ENCODE data around the gene HDAC1. TPM values are rescaled to one million over a fixed set of nuclear protein-coding genes. Genes with fewer than 3 reads are reported as not detected.

Gene HDAC1
- total RNA-seq, 1 experiment from 2014 or later = 171 TPM

DNA sequence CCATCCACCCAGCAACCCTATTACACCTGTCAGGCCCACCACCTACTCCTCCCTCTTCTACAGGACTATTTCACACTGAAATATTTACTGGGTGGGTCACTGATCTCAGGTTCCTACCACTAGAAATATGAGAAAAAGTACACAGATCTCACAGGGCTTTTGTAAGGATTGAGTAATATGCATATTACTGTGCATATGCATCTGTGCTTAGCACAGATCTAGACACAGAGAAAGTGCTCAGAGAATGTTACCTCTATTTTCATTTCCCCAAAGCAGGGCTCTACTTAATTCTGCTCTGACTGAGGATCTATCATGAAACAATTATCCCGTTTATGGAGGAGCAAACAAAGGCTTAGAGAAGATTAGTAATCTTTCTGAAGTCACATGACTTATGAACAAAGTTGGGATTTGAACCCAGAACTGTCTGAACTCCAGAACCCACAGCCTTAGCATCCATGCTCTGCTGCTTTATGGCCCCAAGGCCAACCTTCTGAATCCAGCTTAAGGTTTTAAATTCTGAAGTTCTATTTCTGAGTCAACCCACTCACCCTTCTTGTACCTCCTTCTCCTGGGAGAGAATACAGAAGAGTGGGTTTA is 82.2 kb downstream of the HDAC1 start:
- no peak for DNase-seq (ENCODE audit: low read depth)

DNA sequence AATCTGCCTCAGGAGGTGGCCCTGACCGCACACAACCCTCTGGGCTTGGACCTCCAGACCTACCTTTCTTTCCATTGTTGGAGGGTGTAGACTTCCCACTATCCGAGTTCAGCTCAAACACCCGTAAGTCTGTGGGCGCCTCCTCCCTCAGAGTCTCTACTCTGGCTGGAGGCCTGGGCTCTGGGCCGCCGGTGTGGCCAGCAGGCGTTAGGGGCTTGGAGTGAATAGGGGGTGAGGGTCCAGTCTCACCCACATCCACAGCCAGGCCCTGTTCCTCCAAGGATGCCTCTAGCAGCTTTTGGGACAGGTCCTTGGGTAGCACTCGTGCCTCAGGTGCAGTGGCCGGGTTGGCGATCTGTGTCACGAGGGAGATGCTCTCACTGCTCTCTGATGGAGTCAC is 84.3 kb downstream of the HDAC1 start:
- DNase-seq (ENCODE audit: low read depth) = no peak

DNA sequence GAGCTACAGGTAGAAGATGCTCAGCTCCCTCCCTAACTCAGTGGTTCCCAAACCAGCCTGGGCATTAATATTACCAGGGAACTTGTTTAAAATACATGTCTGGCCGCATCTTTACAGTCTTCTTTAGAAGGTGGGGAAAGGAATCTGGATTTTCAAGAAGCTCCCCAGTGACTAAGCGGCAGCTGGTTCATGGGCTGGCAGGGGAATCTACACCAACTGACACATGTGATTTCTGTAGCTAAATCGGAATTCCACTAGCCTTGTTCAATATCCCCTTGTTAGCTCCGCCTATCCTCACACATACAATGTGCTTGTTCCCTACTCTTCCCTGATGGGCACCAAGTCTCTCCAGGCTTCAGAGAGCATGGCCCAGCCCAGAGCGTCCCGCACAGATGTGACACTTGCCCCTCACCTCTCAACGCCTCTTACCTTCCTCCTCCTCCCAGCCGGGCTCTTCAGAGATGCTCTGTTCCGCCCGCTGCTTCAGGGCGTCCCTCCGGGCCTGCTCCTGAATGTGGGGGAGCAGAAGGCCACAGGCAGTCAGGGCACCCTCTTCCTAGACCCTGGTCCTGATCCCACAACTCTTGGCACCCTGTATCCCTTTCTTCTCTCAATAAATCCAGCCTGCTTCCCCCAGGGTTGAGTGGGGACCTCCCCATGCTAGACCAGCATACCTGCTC is 85.8 kb downstream of the HDAC1 start:
- DNase-seq (ENCODE audit: low read depth) = no peak

- DNase-seq (ENCODE audit: low read depth) = no peak
Observed at GRCh38 chr1:32380057-32380456, 88.2 kb downstream of the HDAC1 start.

Other genes with a start within 250 kb of the HDAC1 start
- gene TMEM39B, start 219.1 kb upstream of the HDAC1 start, total RNA-seq (2014; rRNA removed; shearing (Covaris generic)) = 13.9 and 16.1 TPM in 2 replicates
- gene KPNA6, start 184.0 kb upstream of the HDAC1 start, total RNA-seq (2014; rRNA removed; shearing (Covaris generic)) = 49.8 and 73.0 TPM in 2 replicates
- 62.5 and 102 TPM in 2 replicates for gene TXLNA, start 112.4 kb upstream of the HDAC1 start, total RNA-seq (2014; rRNA removed; shearing (Covaris generic))
- gene CCDC28B, start 91.5 kb upstream of the HDAC1 start, total RNA-seq (2014; rRNA removed; shearing (Covaris generic)) = 8.8 and 9.4 TPM in 2 replicates
- 6.9 and 8.7 TPM in 2 replicates for gene IQCC, start 86.4 kb upstream of the HDAC1 start, total RNA-seq (2014; rRNA removed; shearing (Covaris generic))
- not detected in 2 replicates for gene DCDC2B, start 83.0 kb upstream of the HDAC1 start, total RNA-seq (2014; rRNA removed; shearing (Covaris generic))
- gene TMEM234, start 69.7 kb upstream of the HDAC1 start, total RNA-seq (2014; rRNA removed; shearing (Covaris generic)) = 12.0 and 12.3 TPM in 2 replicates
- gene EIF3I, start 69.7 kb upstream of the HDAC1 start, total RNA-seq (2014; rRNA removed; shearing (Covaris generic)) = 517 and 553 TPM in 2 replicates
- gene FAM167B, start 44.9 kb upstream of the HDAC1 start, total RNA-seq (2014; rRNA removed; shearing (Covaris generic)) = 0.20 and 1.4 TPM in 2 replicates
- 0.12 TPM in 1 of 2 replicates, not detected in the other for gene LCK, start 40.8 kb upstream of the HDAC1 start, total RNA-seq (2014; rRNA removed; shearing (Covaris generic))
- 73.3 and 110 TPM in 2 replicates for gene MARCKSL1, start 44.1 kb downstream of the HDAC1 start, total RNA-seq (2014; rRNA removed; shearing (Covaris generic))
- gene FAM229A, start 70.4 kb downstream of the HDAC1 start, total RNA-seq (2014; rRNA removed; shearing (Covaris generic)) = 0.42 and 1.2 TPM in 2 replicates
- gene TSSK3, start 70.5 kb downstream of the HDAC1 start, total RNA-seq (2014; rRNA removed; shearing (Covaris generic)) = 0.07 TPM in 1 of 2 replicates, not detected in the other
- gene BSDC1, start 102.4 kb downstream of the HDAC1 start, total RNA-seq (2014; rRNA removed; shearing (Covaris generic)) = 86.0 and 91.7 TPM in 2 replicates
- 0.02 and 0.32 TPM in 2 replicates for gene ZBTB8B, start 173.0 kb downstream of the HDAC1 start, total RNA-seq (2014; rRNA removed; shearing (Covaris generic))
- 3.2 and 6.3 TPM in 2 replicates for gene ZBTB8A, start 247.3 kb downstream of the HDAC1 start, total RNA-seq (2014; rRNA removed; shearing (Covaris generic))

Measured in M059J (cell line).